ENCODE measurements around the gene FAM171A2.
"Not testable (repeated sequence)": the region's sequence is repeated elsewhere in the genome, so short reads cannot be mapped to it uniquely, and the experiment has no call there.

The FAM171A2 gene

DNA sequence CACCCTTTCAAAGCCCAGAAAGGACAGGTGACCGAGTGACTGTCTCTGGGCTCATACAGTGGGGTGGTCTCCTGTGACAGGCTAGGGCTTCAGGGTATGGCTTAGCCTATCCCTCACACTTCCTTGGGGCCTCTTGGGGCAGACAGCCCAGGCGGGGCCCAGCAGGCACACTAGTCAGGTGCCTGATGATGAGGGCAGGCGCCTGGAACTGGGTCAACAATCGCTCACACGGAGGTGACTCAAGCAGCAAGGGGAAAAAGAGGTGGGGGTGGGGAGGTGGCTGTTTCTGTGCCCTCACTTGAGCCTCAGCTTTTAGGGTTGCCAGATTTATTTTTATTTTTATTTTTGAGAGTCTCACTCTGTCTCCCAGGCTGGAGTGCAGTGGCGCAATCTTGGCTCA is 25.0 kb downstream of the FAM171A2 start:
- no peak for TF ChIP-seq ZFX (IDR thresholded peaks at IDR 0.05; ENCODE audit: borderline replicate concordance)
- TF ChIP-seq, protein P1, sequence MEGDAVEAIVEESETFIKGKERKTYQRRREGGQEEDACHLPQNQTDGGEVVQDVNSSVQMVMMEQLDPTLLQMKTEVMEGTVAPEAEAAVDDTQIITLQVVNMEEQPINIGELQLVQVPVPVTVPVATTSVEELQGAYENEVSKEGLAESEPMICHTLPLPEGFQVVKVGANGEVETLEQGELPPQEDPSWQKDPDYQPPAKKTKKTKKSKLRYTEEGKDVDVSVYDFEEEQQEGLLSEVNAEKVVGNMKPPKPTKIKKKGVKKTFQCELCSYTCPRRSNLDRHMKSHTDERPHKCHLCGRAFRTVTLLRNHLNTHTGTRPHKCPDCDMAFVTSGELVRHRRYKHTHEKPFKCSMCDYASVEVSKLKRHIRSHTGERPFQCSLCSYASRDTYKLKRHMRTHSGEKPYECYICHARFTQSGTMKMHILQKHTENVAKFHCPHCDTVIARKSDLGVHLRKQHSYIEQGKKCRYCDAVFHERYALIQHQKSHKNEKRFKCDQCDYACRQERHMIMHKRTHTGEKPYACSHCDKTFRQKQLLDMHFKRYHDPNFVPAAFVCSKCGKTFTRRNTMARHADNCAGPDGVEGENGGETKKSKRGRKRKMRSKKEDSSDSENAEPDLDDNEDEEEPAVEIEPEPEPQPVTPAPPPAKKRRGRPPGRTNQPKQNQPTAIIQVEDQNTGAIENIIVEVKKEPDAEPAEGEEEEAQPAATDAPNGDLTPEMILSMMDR (IDR thresholded peaks at IDR 0.05), result no peak
- H3K27ac ChIP-seq, result no peak overlapping the region

GRCh38 chr17:44335968-44336367 is 27.7 kb downstream of the FAM171A2 start:
- H3K27ac ChIP-seq, result no peak overlapping the region
- TF ChIP-seq, protein P1 (IDR thresholded peaks at IDR 0.05), result no peak
- TF ChIP-seq ZFX (IDR thresholded peaks at IDR 0.05; ENCODE audit: borderline replicate concordance), result no peak

GRCh38 chr17:44335564-44335963 is 28.1 kb downstream of the FAM171A2 start:
- no peak for TF ChIP-seq ZFX (IDR thresholded peaks at IDR 0.05; ENCODE audit: borderline replicate concordance)
- TF ChIP-seq, protein P1 (IDR thresholded peaks at IDR 0.05), result no peak
- no peak overlapping the region for H3K27ac ChIP-seq

GRCh38 chr17:44334727-44335126 is 28.9 kb downstream of the FAM171A2 start:
- TF ChIP-seq, protein P1 (IDR thresholded peaks at IDR 0.05), result no peak
- TF ChIP-seq ZFX (IDR thresholded peaks at IDR 0.05; ENCODE audit: borderline replicate concordance), result no peak
- H3K27ac ChIP-seq, result no peak overlapping the region

GRCh38 chr17:44334315-44334714 is 29.3 kb downstream of the FAM171A2 start:
- no peak overlapping the region for H3K27ac ChIP-seq
- TF ChIP-seq ZFX (IDR thresholded peaks at IDR 0.05; ENCODE audit: borderline replicate concordance), result no peak
- TF ChIP-seq, protein P1 (IDR thresholded peaks at IDR 0.05), result no peak

DNA sequence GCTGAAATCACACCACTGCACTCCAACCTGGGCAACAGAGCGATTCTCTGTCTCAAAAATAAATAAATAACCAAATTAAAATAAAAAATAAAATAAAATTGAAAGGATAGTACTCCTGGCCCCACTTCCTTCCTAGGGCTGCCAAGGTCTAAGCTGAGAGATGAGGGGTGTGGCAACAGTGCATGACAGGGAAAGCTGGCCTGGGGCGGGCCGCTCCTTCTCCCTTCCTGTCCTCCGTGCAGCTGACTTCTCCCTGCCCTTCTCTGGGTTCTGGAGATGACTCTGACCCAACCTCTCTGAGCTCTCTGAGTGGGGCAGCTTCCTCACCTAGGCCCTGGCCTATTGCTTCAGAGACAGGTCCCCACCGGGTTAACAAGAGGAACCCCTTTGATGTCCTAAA is 30.3 kb downstream of the FAM171A2 start:
- TF ChIP-seq ZFX (IDR thresholded peaks at IDR 0.05; ENCODE audit: borderline replicate concordance), result no peak
- TF ChIP-seq, protein P1 (IDR thresholded peaks at IDR 0.05), result no peak
- H3K27ac ChIP-seq, result no peak overlapping the region

DNA sequence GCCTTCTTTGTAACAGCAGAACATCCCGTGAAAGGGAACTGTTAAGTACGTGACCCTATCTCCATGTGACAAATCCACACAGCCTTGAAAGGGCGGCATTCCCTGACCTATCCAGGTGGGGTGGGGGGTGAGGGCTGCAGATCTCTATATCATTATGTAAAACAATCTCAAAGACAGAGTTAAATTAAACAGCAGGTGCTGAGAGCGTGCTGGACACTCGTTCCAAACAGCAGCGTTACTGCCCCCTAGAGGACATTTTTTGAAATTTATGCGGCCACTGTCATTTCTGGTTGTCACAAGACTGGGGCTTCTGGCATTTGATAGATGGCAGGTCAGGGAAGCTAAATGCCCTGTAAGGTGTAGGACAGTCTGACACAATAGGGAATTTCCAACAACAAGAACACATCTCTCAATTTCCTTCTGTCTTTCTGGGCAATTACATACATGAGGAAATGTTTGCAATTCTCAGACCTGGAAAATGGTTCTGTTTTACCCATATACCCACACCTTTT is 32.3 kb downstream of the FAM171A2 start:
- H3K27ac ChIP-seq, result no peak overlapping the region
- TF ChIP-seq, protein P1 (IDR thresholded peaks at IDR 0.05), result peak; percentile 94
- TF ChIP-seq ZFX (IDR thresholded peaks at IDR 0.05; ENCODE audit: borderline replicate concordance), result no peak

GRCh38 chr17:44330263-44330662 is 33.4 kb downstream of the FAM171A2 start:
- not testable (repeated sequence) for H3K27ac ChIP-seq

DNA sequence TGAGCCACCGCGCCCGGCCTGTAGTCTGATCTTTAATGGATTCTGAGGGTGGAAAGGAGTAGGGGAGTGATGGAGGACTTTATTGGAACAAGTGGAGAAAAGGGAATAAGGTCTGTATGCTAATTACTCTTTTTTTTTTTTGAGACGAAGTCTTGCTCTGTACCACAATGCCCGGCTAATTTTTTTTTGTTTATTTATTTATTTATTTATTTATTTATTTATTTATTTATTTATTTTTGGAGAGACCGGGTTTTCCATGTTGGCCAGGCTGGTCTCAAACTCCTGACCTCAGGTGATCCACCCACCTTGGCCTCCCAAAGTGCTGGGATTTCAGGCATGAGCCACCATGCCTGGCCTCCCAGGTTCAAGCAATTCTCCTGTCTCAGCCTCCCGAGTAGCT is 34.1 kb downstream of the FAM171A2 start:
- not testable (repeated sequence) for H3K27ac ChIP-seq
